K562 (cell line): ENCODE results near the gene ENTREP3. TPM values are rescaled to one million over a fixed set of nuclear protein-coding genes. Genes with fewer than 3 reads are reported as not detected.
A peak's percentile ranks its signal among the peaks of the same experiment; 100 is the strongest.
"Not testable (repeated sequence)": the region's sequence is repeated elsewhere in the genome, so short reads cannot be mapped to it uniquely, and the experiment has no call there.

Experiments
- ATAC-seq: fragments of 200-7000 bp; cut with Tn5 transposase; 3 replicates; pipeline ENCODE4 v1.9.1; 2020; ENCODE audit warnings: moderate library complexity
- BruUV-seq: library from RNA; stranded (reverse); fragments of 400-500 nt; replicated peaks from 2 replicates; lab custom pipeline; 2021; lab: Mats Ljungman, UMichigan
- CTCF ChIA-PET: fragments of 300-600 bp; formaldehyde crosslinking; extraction: SDS; loops from one replicate; lab custom pipeline; 2021; ENCODE audit warnings: low intra/inter-chr PET ratio; lab: Yijun Ruan, JAX
- POLR2A ChIA-PET: fragments of 300-600, 350-650 bp; sonication (Branson Sonifier 250); formaldehyde crosslinking; extraction: SDS; loops from one replicate; lab custom pipeline; 2021; ENCODE audit warnings: antibody characterized with exemption, inconsistent platforms; lab: Yijun Ruan, JAX
- DNase-seq, 4 experiments: peaks; one replicate each; pipeline versions ENCODE4 v3.0.0 to v3.0.0-alpha.2; 2011 to 2018; ENCODE audit warnings: low spot score in 3 of 4, mixed read lengths in 3 of 4; ENCODE audit errors: extremely low read depth in 1 of 4
- FAIRE-seq: peaks from 2 replicates; lab custom pipeline; 2011; peaks lifted over from hg19 to GRCh38; lab: Jason Lieb, UNC
- H2AFZ ChIP-seq: 2 replicates; pipeline ENCODE4 v1.6.0; 2011; ENCODE audit warnings: low read depth, low read length, control low read depth, inconsistent platforms
- H3K27ac ChIP-seq: fragments of 200-600 bp; 3 replicates; pipeline ENCODE4 v1.8.0; 2011; ENCODE audit warnings: low read depth, mild to moderate bottlenecking, control low read depth, inconsistent platforms, low read length, moderate library complexity, mixed read lengths; ENCODE audit errors: extremely low read depth
- H3K27me3 ChIP-seq, 2 experiments: fragments of 300-600 bp in 1 of 2; 2 replicates in 1 of 2; 3 replicates in 1 of 2; pipeline versions ENCODE4 v1.6.0 to v1.8.0; 2011; ENCODE audit warnings: inconsistent platforms in 2 of 2, low read length in 2 of 2, mild to moderate bottlenecking in 1 of 2, mixed read lengths in 1 of 2, moderate library complexity in 1 of 2; ENCODE audit not compliant: control insufficient read depth in 2 of 2, insufficient read depth in 2 of 2
- H3K36me3 ChIP-seq: fragments of 300-600 bp; 3 replicates; pipeline ENCODE4 v1.8.0; 2011; ENCODE audit warnings: mild to moderate bottlenecking, low read length, inconsistent platforms; ENCODE audit not compliant: control insufficient read depth, insufficient read depth
- H3K4me1 ChIP-seq, 2 experiments: fragments of 200-600 bp in 1 of 2; replicated peaks in 1 of 2; 2 replicates in 1 of 2; 3 replicates in 1 of 2; pipeline versions ENCODE4 v1.5.1 to v1.8.0; 2011; ENCODE audit warnings: inconsistent platforms in 2 of 2, low read length in 2 of 2, mild to moderate bottlenecking in 1 of 2, mixed read lengths in 1 of 2, moderate library complexity in 1 of 2; ENCODE audit not compliant: control insufficient read depth in 2 of 2, insufficient read depth in 2 of 2
- H3K4me2 ChIP-seq: 2 replicates; pipeline ENCODE4 v1.6.1; 2011; ENCODE audit warnings: low read length, control low read depth, inconsistent platforms, mixed read lengths; ENCODE audit not compliant: insufficient read depth
- H3K4me3 ChIP-seq: fragments of 200-600 bp; sonication (generic), shearing (Covaris generic); 2 replicates; pipeline ENCODE4 v1.5.1; 2016; ENCODE audit warnings: control low read depth, inconsistent platforms
- H3K79me2 ChIP-seq: fragments of 200-600 bp; 3 replicates; pipeline ENCODE4 v1.8.0; 2011; ENCODE audit warnings: low read length, inconsistent platforms; ENCODE audit not compliant: control insufficient read depth, insufficient read depth
- H3K9ac ChIP-seq, 2 experiments: 2 replicates each; pipeline versions ENCODE4 v1.6.0 to v1.6.1; 2011; ENCODE audit warnings: low read depth in 2 of 2, low read length in 2 of 2, control low read depth in 1 of 2, inconsistent platforms in 1 of 2, mild to moderate bottlenecking in 1 of 2, mixed read lengths in 1 of 2; ENCODE audit not compliant: insufficient read depth in 1 of 2
- H3K9me1 ChIP-seq: one replicate; pipeline ENCODE4 v1.6.0; 2011; ENCODE audit warnings: inconsistent platforms, mild to moderate bottlenecking, low read length, moderate library complexity; ENCODE audit not compliant: control insufficient read depth, insufficient read depth
- H3K9me3 ChIP-seq: replicated peaks from 2 replicates; pipeline ENCODE4 v1.5.1; 2011; ENCODE audit warnings: low read depth, low read length, inconsistent platforms; ENCODE audit not compliant: control insufficient read depth, insufficient read depth
- H4K20me1 ChIP-seq: replicated peaks from 2 replicates; pipeline ENCODE4 v1.6.1; 2011; ENCODE audit warnings: low read length, inconsistent platforms, mixed read lengths; ENCODE audit not compliant: control insufficient read depth, insufficient read depth
- DMBX1 ChIP-seq: fragments of 250-450 bp; sonication (Bioruptor Pico); IDR thresholded peaks from 2 replicates; pipeline ENCODE4 v1.8.0; 2022; ENCODE audit warnings: inconsistent platforms, mild to moderate bottlenecking, moderate library complexity, borderline replicate concordance
- MED1 ChIP-seq: sonication (generic); formaldehyde crosslinking; IDR thresholded peaks from 2 replicates; pipeline ENCODE4 v1.8.1; 2023; ENCODE audit warnings: missing genetic modification reagents, borderline replicate concordance
- MLLT1 ChIP-seq, 2 experiments: fragments of 450-650 bp; IDR thresholded peaks; 2 replicates each; pipeline ENCODE4 v1.6.1; 2016
- WGBS: fragments of 100-300 bp; shearing (Covaris generic); methylation state at CpG from one replicate; pipeline ENCODE4 v1.1.6; 2016; ENCODE audit warnings: low coverage, mixed read lengths; ENCODE audit not compliant: insufficient coverage; ENCODE audit errors: missing lambda C conversion rate; 5-methylcytosine and 5-hydroxymethylcytosine counted together
- in situ Hi-C: fragments of 300-500 bp; cut with MboI; formaldehyde crosslinking; loops from 4 replicates; pipeline ENCODE4 v1.15.0; 2018; ENCODE audit warnings: inconsistent platforms, mixed read lengths
- intact Hi-C: fragments of 100-400 bp; cut with micrococcal nuclease; formaldehyde crosslinking; loops from 2 replicates; pipeline ENCODE4 v1.14.2; 2022
- polyA plus RNA-seq, 8 experiments: library from polyadenylated mRNA; depleted of rRNA in 4 of 8; stranded (reverse) in 5 of 8; unstranded in 3 of 8; fragments of >200 nt; fragmentation: Nextera tagmentation in 2 of 8; fragmentation: Illumina TruSeq in 1 of 8; extraction: Ambion mirVana in 2 of 8; extraction: Trizol in 1 of 8; gene quantifications; 2 replicates each; pipeline versions ENCODE4 v1.2.1 to v1.2.3, GENCODE V29; 2011 to 2014; ENCODE audit warnings: inconsistent platforms in 1 of 8, missing spikeins in 1 of 8
- total RNA-seq, 7 experiments: library from RNA; depleted of rRNA in 6 of 7; stranded (reverse); fragments of >200 nt in 6 of 7; fragmentation: Illumina TruSeq in 2 of 7; extraction: Trizol in 2 of 7; gene quantifications; 2 replicates each; pipeline versions ENCODE4 v1.2.1 to v1.2.3, GENCODE V29; 2011 to 2021; ENCODE audit warnings: low replicate concordance in 1 of 7

ENTREP3 gene
- total and polyA plus RNA-seq, 9 of the 15 experiments (the other 6 are each of a cell fraction or from before 2014, with no cell fraction given), result 1.9 to 41.8 (median 5.9) TPM

DNA sequence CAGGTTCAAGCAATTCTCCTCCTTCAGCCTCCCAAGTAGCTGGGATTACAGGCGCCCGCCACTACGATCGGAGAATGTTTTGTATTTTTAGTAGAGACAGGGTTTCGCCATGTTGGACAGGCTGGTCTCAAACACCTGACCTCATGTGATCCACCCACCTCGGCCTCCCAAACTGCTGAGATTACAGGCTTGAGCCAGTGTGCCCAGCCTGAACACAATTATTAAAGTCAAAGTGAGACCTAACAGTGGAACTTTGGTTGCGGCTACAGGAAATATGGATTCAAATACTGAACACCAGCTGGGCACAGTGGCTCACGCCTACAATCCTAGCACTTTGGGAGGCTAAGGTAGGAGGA, 29.9 kb downstream of the ENTREP3 start:
- ATAC-seq, in situ Hi-C loops, H3K27me3 ChIP-seq, FAIRE-seq, DNase-seq, intact Hi-C loops, H4K20me1 ChIP-seq, H3K36me3 ChIP-seq, BruUV-seq, H2AFZ ChIP-seq, H3K9me3 ChIP-seq, H3K9me1 ChIP-seq: not testable (repeated sequence)
- peak overlapping the region; percentile 51; the same call in 1 of the 2 replicates for H3K4me3 ChIP-seq
- H3K79me2 ChIP-seq, result peaks cover 27% of the 10 kb centered on the region
- TF ChIP-seq DMBX1 (peak; percentile 62; the same call in 1 of the 2 replicates), MED1 (CRISPR knock-in tag) (0 out of 2 replicates have a peak, but pooled peaks have one; percentile 58), MLLT1 (IDR thresholded peaks at IDR 0.05) (0 out of 4 replicates have a peak, but pooled peaks of 1 of the 2 experiments have one; percentile 32)
- peaks cover 30 to 38% of the 10 kb centered on the region in 2 experiments for H3K4me1 ChIP-seq
- peak overlapping the region; percentile 37 to 76; a peak in 3 of 4 replicates for H3K9ac ChIP-seq
- H3K4me2 ChIP-seq, result peak overlapping the region; percentile 81
- ChIA-PET CTCF (interaction anchor here (0.9 to 3.2 kb wide), 4 partner anchors 16 to 49 kb away, joined by 3 to 31 read pairs (median 10); partner anchors contain the start of genes MTX1 and THBS3), POLR2A (interaction anchor here (1.2 to 1.4 kb wide), 2 partner anchors 18 to 31 kb away, joined by 4 to 5 read pairs; no protein-coding TSS in a partner anchor)
- WGBS, result 82% methylated on average over 8 of the region's 8 CpGs
- peak overlapping the region; percentile 86; the same call in 2 of the 3 replicates for H3K27ac ChIP-seq
